ENCODE measurements around the gene TMPRSS3. TPM values are rescaled to one million over a fixed set of nuclear protein-coding genes. Genes with fewer than 3 reads are reported as not detected.

The TMPRSS3 gene
- total RNA-seq, 4 donors from 2014 or later = not detected

DNA sequence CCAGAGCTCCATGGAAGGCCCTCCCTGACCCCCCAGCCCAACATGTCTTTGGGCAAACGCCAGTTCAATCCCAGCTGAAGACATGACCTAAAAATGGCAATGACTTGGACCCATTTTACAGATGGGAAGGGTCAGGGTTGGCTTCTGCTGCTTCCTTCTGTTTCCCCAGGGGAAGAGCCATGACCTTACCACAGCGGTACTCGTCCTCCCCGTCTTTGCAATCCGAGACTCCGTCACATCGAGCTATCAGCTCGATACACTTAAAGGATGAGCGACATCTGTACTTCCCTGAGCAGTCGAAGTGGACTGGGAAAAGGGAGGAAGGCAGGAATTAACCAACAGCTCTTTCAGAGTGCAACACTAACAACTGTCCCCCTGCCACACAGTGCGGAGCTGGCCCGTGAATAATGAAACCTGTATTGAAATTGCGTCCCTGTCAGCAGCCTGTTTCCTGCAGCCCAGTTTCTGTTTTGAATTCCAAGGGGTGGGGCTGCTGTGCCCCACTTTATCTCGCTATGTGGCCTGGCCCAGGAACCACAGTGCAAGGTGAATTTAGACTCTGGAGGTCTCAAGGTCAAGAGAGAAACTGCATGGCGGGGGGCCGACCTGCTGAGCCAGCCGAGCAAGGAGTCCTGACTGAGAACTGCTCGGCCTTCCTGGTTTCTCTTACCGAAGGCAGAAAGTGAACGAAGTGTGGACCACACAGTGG lies 7.0 kb downstream of the TMPRSS3 start:
- no peak for DNase-seq (ENCODE audit: extremely low spot score)
- no peaks in the 10 kb centered on the region for H3K36me3 ChIP-seq
- no peaks in the 10 kb centered on the region for H3K4me1 ChIP-seq
- H3K4me3 ChIP-seq = no peak overlapping the region
- H3K27ac ChIP-seq (replicated peaks in 1 of 4) = no peak overlapping the region
- intact Hi-C loops (cut with DNase I) = no loop called here
- no peak for TF ChIP-seq POLR2AphosphoS5 (IDR thresholded peaks at IDR 0.05)
- TF ChIP-seq EP300 (IDR thresholded peaks at IDR 0.05) = no peak
- TF ChIP-seq, protein P1, sequence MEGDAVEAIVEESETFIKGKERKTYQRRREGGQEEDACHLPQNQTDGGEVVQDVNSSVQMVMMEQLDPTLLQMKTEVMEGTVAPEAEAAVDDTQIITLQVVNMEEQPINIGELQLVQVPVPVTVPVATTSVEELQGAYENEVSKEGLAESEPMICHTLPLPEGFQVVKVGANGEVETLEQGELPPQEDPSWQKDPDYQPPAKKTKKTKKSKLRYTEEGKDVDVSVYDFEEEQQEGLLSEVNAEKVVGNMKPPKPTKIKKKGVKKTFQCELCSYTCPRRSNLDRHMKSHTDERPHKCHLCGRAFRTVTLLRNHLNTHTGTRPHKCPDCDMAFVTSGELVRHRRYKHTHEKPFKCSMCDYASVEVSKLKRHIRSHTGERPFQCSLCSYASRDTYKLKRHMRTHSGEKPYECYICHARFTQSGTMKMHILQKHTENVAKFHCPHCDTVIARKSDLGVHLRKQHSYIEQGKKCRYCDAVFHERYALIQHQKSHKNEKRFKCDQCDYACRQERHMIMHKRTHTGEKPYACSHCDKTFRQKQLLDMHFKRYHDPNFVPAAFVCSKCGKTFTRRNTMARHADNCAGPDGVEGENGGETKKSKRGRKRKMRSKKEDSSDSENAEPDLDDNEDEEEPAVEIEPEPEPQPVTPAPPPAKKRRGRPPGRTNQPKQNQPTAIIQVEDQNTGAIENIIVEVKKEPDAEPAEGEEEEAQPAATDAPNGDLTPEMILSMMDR (IDR thresholded peaks at IDR 0.05) = no peak
- no peak for TF ChIP-seq POLR2A (IDR thresholded peaks at IDR 0.05; ENCODE audit: low read depth)
- H3K9me3 ChIP-seq = no peaks in the 10 kb centered on the region
- 71% methylated on average over 20 of the region's 20 CpGs for WGBS
- peaks cover 0 to 73% (median 0%) of the 10 kb centered on the region in 4 donors for H3K27me3 ChIP-seq

DNA sequence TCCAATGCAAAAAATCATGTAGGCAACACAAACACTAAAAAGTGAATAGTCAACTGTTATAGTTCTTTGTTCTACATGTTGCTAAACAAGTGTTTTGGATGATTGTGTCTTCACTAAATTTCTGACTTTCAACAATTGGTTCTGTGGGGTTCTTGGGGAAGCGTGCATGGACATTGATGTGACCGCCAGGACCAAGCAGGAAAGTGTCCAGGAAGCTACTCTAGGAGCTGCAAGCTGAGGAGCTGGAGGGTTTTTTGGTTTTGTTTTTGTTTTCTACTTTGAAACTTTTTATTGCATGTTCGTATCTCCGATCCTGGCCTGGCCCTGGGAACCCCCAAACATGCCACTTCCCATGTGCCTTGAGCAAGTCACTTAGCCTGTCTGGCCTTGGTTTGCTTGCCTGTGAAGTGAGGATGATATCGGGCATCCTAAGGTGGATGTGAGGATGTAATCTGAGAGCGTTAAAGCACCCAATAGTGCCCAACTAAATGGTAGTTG lies 8.0 kb downstream of the TMPRSS3 start:
- intact Hi-C loops (cut with DNase I) = no loop called here
- Histone ChIP-seq H3K36me3 (no peaks in the 10 kb centered on the region), H3K27ac (replicated peaks in 1 of 4) (no peak overlapping the region), H3K4me1 (no peaks in the 10 kb centered on the region), H3K9me3 (no peaks in the 10 kb centered on the region), H3K4me3 (no peak overlapping the region), H3K27me3 (peaks cover 0 to 80% (median 0%) of the 10 kb centered on the region in 4 donors)
- 88% methylated on average over 6 of the region's 6 CpGs for WGBS
- DNase-seq (ENCODE audit: extremely low spot score) = no peak
- TF ChIP-seq EP300 (IDR thresholded peaks at IDR 0.05) (no peak), POLR2A (IDR thresholded peaks at IDR 0.05; ENCODE audit: low read depth) (no peak), POLR2AphosphoS5 (IDR thresholded peaks at IDR 0.05) (no peak)
- TF ChIP-seq, protein P1 (IDR thresholded peaks at IDR 0.05) = no peak

- no peak for DNase-seq (ENCODE audit: extremely low spot score)
- Histone ChIP-seq H3K27ac (replicated peaks in 1 of 4) (no peak overlapping the region), H3K9me3 (peaks cover 0 to 5% (median 3%) of the 10 kb centered on the region in 4 donors), H3K4me1 (no peaks in the 10 kb centered on the region), H3K4me3 (no peak overlapping the region), H3K36me3 (no peaks in the 10 kb centered on the region), H3K27me3 (peaks cover 0 to 74% (median 0%) of the 10 kb centered on the region in 4 donors)
- intact Hi-C loops (cut with DNase I) = no loop called here
- 40% methylated on average over 3 of the region's 3 CpGs for WGBS
- TF ChIP-seq EP300 (IDR thresholded peaks at IDR 0.05) (no peak), POLR2A (IDR thresholded peaks at IDR 0.05; ENCODE audit: low read depth) (no peak), POLR2AphosphoS5 (IDR thresholded peaks at IDR 0.05) (no peak)
- TF ChIP-seq, protein P1 (IDR thresholded peaks at IDR 0.05) = no peak
These were observed 8.7 kb downstream of the TMPRSS3 start for GRCh38 chr21:42387164-42387563.

GRCh38 chr21:42386034-42386591 lies 9.7 kb downstream of the TMPRSS3 start:
- peaks cover 0 to 64% (median 0%) of the 10 kb centered on the region in 4 donors for H3K27me3 ChIP-seq
- no peaks in the 10 kb centered on the region for H3K36me3 ChIP-seq
- DNase-seq (ENCODE audit: extremely low spot score) = no peak
- peaks cover 0 to 13% (median 9%) of the 10 kb centered on the region in 4 donors for H3K9me3 ChIP-seq
- 99% methylated on average over 8 of the region's 11 CpGs for WGBS
- no peaks in the 10 kb centered on the region for H3K4me1 ChIP-seq
- intact Hi-C loops (cut with DNase I) = no loop called here
- H3K4me3 ChIP-seq = no peak overlapping the region
- H3K27ac ChIP-seq (replicated peaks in 1 of 4) = no peak overlapping the region
- TF ChIP-seq POLR2AphosphoS5 (IDR thresholded peaks at IDR 0.05) (no peak), EP300 (IDR thresholded peaks at IDR 0.05) (no peak), POLR2A (IDR thresholded peaks at IDR 0.05; ENCODE audit: low read depth) (no peak)
- TF ChIP-seq, protein P1 (IDR thresholded peaks at IDR 0.05) = no peak
